GM20000 (cell line): ENCODE data around the gene TSPEAR.

Experiments used
- DNase-seq: peaks from one replicate; pipeline ENCODE4 v3.0.0; 2012; ENCODE audit warnings: low spot score
- CTCF ChIP-seq: IDR thresholded peaks from 2 replicates; pipeline ENCODE4 v1.5.1; 2012; ENCODE audit warnings: mild to moderate bottlenecking, control low read depth; ENCODE audit errors: extremely low read depth, missing control alignments

TSPEAR gene

GRCh38 chr21:44572959-44573583, 138.3 kb downstream of the TSPEAR start:
- TF ChIP-seq CTCF, result no peak

DNA sequence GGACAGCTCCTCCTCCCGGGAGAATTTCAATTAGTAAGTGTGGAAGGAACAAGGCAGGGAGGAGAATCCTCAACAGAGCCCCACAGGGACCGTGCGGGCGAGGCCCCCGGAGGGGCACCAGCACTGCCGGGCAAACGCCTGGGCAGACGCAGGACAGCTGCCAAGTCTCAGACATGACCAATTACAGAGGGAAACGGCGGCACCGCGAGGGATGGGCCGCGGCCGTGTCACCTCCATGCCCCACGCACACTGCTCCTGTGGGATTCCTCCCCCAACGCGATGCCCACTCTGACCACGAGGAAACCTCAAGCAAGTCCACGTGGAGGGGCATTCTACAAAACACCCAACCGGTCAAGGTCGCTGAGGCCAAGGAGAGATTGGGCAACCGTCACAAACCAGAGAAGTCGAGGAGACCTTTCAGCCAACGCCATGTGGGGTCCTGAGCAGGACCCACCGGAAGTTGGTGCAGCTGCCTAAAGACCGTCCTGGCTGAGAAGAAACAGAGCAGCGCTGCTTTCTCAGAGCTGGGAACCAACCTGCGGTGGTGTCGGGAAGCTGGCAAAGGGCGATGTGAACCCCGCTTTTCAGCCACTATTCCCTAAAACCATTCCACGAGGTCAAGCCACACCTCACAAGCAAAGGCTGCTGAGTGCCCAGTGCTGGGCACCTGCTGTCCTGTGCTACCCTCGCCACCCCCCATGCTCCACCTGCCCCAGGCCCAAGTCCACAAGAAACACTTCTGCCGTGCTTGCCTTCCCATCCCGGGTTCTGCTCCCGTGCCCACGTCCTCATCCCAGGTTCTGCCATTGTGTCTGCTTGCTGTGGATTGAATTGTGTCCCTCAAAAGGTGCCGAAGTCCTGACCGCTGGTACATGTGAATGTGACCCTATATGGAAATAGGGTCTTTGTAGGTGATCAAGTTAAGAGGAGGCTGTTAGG, 139.3 kb downstream of the TSPEAR start:
- DNase-seq, result no peak
- no peak for TF ChIP-seq CTCF

More at GRCh38 chr21:44572959-44573583, 138.3 kb downstream of the TSPEAR start:
- DNase-seq, result no peak

- no peak for TF ChIP-seq CTCF
- DNase-seq, result no peak
Measured at GRCh38 chr21:44571296-44571695, 140.1 kb downstream of the TSPEAR start.

DNA sequence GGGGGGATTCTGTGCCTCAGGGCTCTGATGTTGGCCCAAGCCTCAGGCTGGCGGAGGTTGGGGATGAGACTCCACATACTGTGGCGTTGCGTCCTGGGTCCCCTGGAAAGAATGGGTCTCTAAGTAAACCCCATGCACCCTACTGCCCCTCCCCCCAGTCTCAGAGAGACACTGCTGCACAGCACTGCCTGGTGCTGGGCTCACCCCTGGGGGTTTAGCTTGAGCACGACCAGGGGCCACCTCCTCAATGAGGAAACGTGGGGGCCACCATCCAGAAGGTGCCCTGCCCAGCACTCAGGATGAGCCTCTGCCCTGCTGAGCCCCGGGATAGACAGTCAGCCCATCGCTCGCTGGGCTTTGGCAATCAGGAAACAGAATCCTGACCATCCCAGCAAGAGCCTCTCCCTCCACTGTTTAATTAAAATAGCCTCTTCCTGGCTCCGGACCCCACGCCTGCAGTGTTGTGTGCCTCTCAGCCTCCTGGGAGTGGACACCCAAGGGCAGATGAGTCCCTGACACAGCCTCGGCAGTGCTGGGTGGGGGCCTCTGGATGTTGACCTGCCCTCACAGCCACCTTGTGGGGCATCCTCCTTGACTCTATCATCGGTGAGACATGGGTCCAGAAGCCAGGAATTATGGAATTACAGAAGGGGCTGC, 141.4 kb downstream of the TSPEAR start:
- no peak for TF ChIP-seq CTCF
- DNase-seq, result no peak

DNA sequence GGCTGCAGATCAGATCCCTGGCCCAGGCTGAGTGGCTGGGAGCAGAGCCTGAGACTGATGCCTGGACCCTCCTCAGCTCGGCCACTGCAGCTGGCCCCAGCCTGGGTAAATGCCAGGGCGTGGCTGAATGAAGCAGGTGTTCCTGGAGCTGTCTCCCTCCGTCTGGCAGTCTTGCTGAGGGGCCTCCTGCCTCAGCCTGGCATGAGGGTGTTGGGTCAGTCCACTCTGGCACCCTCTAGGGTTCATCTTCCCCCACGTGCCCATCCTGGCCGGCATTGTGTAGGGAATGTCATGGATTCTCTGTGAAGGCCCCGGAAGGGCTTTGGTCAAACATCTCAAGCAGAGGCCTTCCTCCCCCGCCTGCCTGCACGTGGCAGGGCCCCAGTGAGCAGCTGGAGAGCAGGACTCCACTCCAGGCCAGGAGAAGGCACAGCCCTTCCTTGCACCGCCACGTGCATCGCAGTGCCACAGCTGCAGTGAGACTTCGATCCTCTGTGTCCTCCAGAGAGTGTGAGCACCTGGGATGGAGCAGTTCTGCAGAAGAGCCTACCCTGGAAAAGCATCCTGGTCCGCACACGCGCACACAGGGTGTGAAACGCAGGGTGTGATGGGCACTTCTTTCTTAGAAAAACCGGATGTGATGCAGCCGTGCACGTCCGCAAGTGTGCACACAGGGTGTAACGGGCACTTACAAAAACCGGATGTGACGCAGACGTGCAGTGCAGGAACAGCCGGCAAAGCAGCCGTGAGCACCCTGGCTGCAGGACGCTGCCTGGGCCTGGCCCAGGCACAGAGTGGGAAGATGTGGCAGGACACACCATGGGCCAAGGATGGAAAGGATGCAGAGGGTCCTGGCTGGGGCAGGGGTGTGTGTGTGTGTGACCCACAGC, 142.5 kb downstream of the TSPEAR start:
- DNase-seq, result no peak
- no peak for TF ChIP-seq CTCF

GRCh38 chr21:44568261-44568660, 143.1 kb downstream of the TSPEAR start:
- no peak for DNase-seq
- no peak for TF ChIP-seq CTCF
